IMR-90 (cell line): ENCODE results near the gene PGPEP1. TPM values are rescaled to one million over a fixed set of nuclear protein-coding genes. Genes with fewer than 3 reads are reported as not detected.

ENCODE experiments used
- ATAC-seq: fragments of 200-7000 bp; cut with Tn5 transposase; 2 replicates; pipeline ENCODE4 v1.9.1; 2020; ENCODE audit warnings: low read depth, mild to moderate bottlenecking, moderate library complexity
- BruUV-seq: library from RNA; stranded (reverse); fragments of 400-500 nt; replicated peaks from 2 replicates; lab custom pipeline; 2021; lab: Mats Ljungman, UMichigan
- CTCF ChIA-PET: fragments of 300-600 bp; formaldehyde crosslinking; extraction: SDS; loops from one replicate; lab custom pipeline; 2021; ENCODE audit warnings: antibody characterized with exemption; lab: Yijun Ruan, JAX
- POLR2A ChIA-PET: fragments of 300-600 bp; sonication (Branson Sonifier 250); formaldehyde crosslinking; loops from one replicate; lab custom pipeline; 2022; ENCODE audit warnings: antibody characterized with exemption; ENCODE audit not compliant: unreplicated experiment; lab: Charles Lee
- DNase-seq: peaks from one replicate; pipeline ENCODE4 v3.0.0; 2013
- H2AFZ ChIP-seq: replicated peaks from 2 replicates; pipeline ENCODE3; 2013; ENCODE audit warnings: low read length, mild to moderate bottlenecking; ENCODE audit not compliant: poor library complexity
- H2AK5ac ChIP-seq: 2 replicates; pipeline ENCODE4 v1.6.1; 2013; ENCODE audit warnings: low read depth, low read length, inconsistent platforms
- H2AK9ac ChIP-seq: replicated peaks from 2 replicates; pipeline ENCODE3; 2013; ENCODE audit warnings: mild to moderate bottlenecking, low read depth, low read length, moderate library complexity; ENCODE audit not compliant: poor library complexity
- H2BK120ac ChIP-seq: 2 replicates; pipeline ENCODE4 v1.6.1; 2013; ENCODE audit warnings: low read depth, low read length, inconsistent platforms
- H2BK15ac ChIP-seq: 3 replicates; pipeline ENCODE4 v1.6.1; 2013; ENCODE audit warnings: low read depth, low read length, inconsistent platforms
- H2BK20ac ChIP-seq: 2 replicates; pipeline ENCODE4 v1.6.1; 2013; ENCODE audit warnings: low read depth, mild to moderate bottlenecking, inconsistent platforms, low read length, moderate library complexity
- H2BK5ac ChIP-seq: 2 replicates; pipeline ENCODE4 v1.6.1; 2013; ENCODE audit warnings: mild to moderate bottlenecking, low read depth, low read length, inconsistent platforms; ENCODE audit not compliant: poor library complexity, severe bottlenecking
- H3K14ac ChIP-seq: replicated peaks from 2 replicates; pipeline ENCODE4 v1.6.1; 2013; ENCODE audit warnings: low read depth, low read length, inconsistent platforms
- H3K18ac ChIP-seq: 2 replicates; pipeline ENCODE4 v1.6.1; 2013; ENCODE audit warnings: low read depth, low read length, control low read depth
- H3K23ac ChIP-seq: 2 replicates; pipeline ENCODE4 v1.6.1; 2013; ENCODE audit warnings: low read depth, low read length, inconsistent platforms
- H3K27ac ChIP-seq: 2 replicates; pipeline ENCODE4 v1.5.1; 2013; ENCODE audit warnings: mild to moderate bottlenecking, control low read depth, low read length; ENCODE audit not compliant: insufficient read depth
- H3K27me3 ChIP-seq: 2 replicates; pipeline ENCODE4 v1.6.1; 2013; ENCODE audit warnings: low read length; ENCODE audit not compliant: control insufficient read depth, insufficient read depth
- H3K36me3 ChIP-seq: 2 replicates; pipeline ENCODE4 v1.6.1; 2013; ENCODE audit warnings: low read length, mixed read lengths; ENCODE audit not compliant: control insufficient read depth, insufficient read depth
- H3K4ac ChIP-seq: 2 replicates; pipeline ENCODE4 v1.6.1; 2013; ENCODE audit warnings: low read depth, low read length, inconsistent platforms
- H3K4me1 ChIP-seq: 2 replicates; pipeline ENCODE4 v1.6.1; 2013; ENCODE audit warnings: low read length, mixed read lengths; ENCODE audit not compliant: control insufficient read depth, insufficient read depth
- H3K4me2 ChIP-seq: 2 replicates; pipeline ENCODE4 v1.6.1; 2013; ENCODE audit warnings: low read depth, mild to moderate bottlenecking, control low read depth, low read length, moderate library complexity
- H3K4me3 ChIP-seq: 2 replicates; pipeline ENCODE4 v1.5.1; 2013; ENCODE audit warnings: low read depth, mild to moderate bottlenecking, control low read depth, low read length, moderate library complexity; ENCODE audit not compliant: insufficient read depth
- H3K56ac ChIP-seq: 2 replicates; pipeline ENCODE4 v1.6.1; 2013; ENCODE audit warnings: low read length, inconsistent platforms; ENCODE audit not compliant: insufficient read depth; ENCODE audit errors: extremely low read depth
- H3K79me1 ChIP-seq, 2 experiments: 2 replicates each; pipeline ENCODE4 v1.6.1; 2013; ENCODE audit warnings: low read length in 2 of 2, inconsistent platforms in 1 of 2, low read depth in 1 of 2
- H3K9ac ChIP-seq: 2 replicates; pipeline ENCODE4 v1.6.1; 2013; ENCODE audit warnings: low read depth, low read length, control low read depth
- H3K9me1 ChIP-seq: 2 replicates; pipeline ENCODE4 v1.6.1; 2013; ENCODE audit warnings: low read length, inconsistent platforms; ENCODE audit not compliant: insufficient read depth
- H3K9me3 ChIP-seq: 2 replicates; pipeline ENCODE4 v1.6.1; 2013; ENCODE audit warnings: low read length; ENCODE audit not compliant: control insufficient read depth, insufficient read depth
- H4K20me1 ChIP-seq: 2 replicates; pipeline ENCODE4 v1.6.1; 2013; ENCODE audit warnings: low read length, inconsistent platforms; ENCODE audit not compliant: insufficient read depth
- H4K5ac ChIP-seq: 2 replicates; pipeline ENCODE4 v1.6.1; 2013; ENCODE audit warnings: mild to moderate bottlenecking, low read depth, low read length, control low read depth
- H4K8ac ChIP-seq, 2 experiments: 2 replicates each; pipeline ENCODE4 v1.6.1; 2013; ENCODE audit warnings: low read depth in 2 of 2, low read length in 2 of 2, control low read depth in 1 of 2, inconsistent platforms in 1 of 2
- H4K91ac ChIP-seq: 2 replicates; pipeline ENCODE4 v1.6.1; 2013; ENCODE audit warnings: low read depth, low read length, inconsistent platforms; ENCODE audit not compliant: insufficient read depth
- BHLHE40 ChIP-seq: fragments of 150-350 bp; IDR thresholded peaks from 2 replicates; pipeline ENCODE4 v1.6.1; 2016; ENCODE audit warnings: mild to moderate bottlenecking, low read depth, low read length
- CEBPB ChIP-seq: IDR thresholded peaks from 2 replicates; pipeline ENCODE4 v1.6.1; 2012; ENCODE audit warnings: low read depth, low read length, improper control_type of control experiment
- CHD1 ChIP-seq: IDR thresholded peaks from 2 replicates; pipeline ENCODE4 v1.6.1; 2012; ENCODE audit warnings: low read depth, low read length, improper control_type of control experiment
- FOS ChIP-seq: fragments of 150-350 bp; IDR thresholded peaks from 2 replicates; pipeline ENCODE4 v1.6.1; 2016; ENCODE audit warnings: low read depth, low read length
- MAFK ChIP-seq: IDR thresholded peaks from 2 replicates; pipeline ENCODE4 v1.6.1; 2012; ENCODE audit warnings: low read depth, low read length, improper control_type of control experiment
- MAZ ChIP-seq: IDR thresholded peaks from 2 replicates; pipeline ENCODE4 v1.6.1; 2012; ENCODE audit warnings: low read depth, mild to moderate bottlenecking, low read length, improper control_type of control experiment, moderate library complexity, borderline replicate concordance
- MXI1 ChIP-seq: IDR thresholded peaks from 2 replicates; pipeline ENCODE4 v1.6.1; 2012; ENCODE audit warnings: low read depth, mild to moderate bottlenecking, low read length, moderate library complexity, borderline replicate concordance
- NFE2L2 ChIP-seq: fragments of 150-350 bp; IDR thresholded peaks from 2 replicates; pipeline ENCODE4 v1.6.1; 2016; ENCODE audit warnings: low read depth, mild to moderate bottlenecking, low read length
- POLR2A ChIP-seq: IDR thresholded peaks from 2 replicates; pipeline ENCODE4 v1.6.1; 2012; ENCODE audit warnings: mild to moderate bottlenecking, low read depth, low read length
- RAD21 ChIP-seq: IDR thresholded peaks from 2 replicates; pipeline ENCODE4 v1.6.1; 2012; ENCODE audit warnings: low read length, improper control_type of control experiment
- RCOR1 ChIP-seq: IDR thresholded peaks from 2 replicates; pipeline ENCODE4 v1.6.1; 2012; ENCODE audit warnings: mild to moderate bottlenecking, low read length, improper control_type of control experiment; ENCODE audit not compliant: insufficient replicate concordance
- RFX5 ChIP-seq: IDR thresholded peaks from 2 replicates; pipeline ENCODE4 v1.8.0; 2012; ENCODE audit warnings: low read depth, mild to moderate bottlenecking, low read length, moderate library complexity
- SMC3 ChIP-seq: fragments of 150-350 bp; IDR thresholded peaks from 2 replicates; pipeline ENCODE4 v1.6.1; 2016; ENCODE audit warnings: low read depth, mild to moderate bottlenecking, antibody characterized with exemption, low read length, moderate library complexity
- USF2 ChIP-seq: fragments of 150-350 bp; IDR thresholded peaks from 2 replicates; pipeline ENCODE4 v1.6.1; 2017; ENCODE audit warnings: mild to moderate bottlenecking, antibody characterized with exemption, low read length, low read depth
- WGBS, 2 experiments: methylation state at CpG; one replicate each; pipeline versions ENCODE4 v1.1.5 to v1.1.7; 2013; ENCODE audit warnings: missing lambda C conversion rate in 2 of 2; ENCODE audit not compliant: insufficient read length in 1 of 2; ENCODE audit errors: extremely low coverage in 2 of 2; 5-methylcytosine and 5-hydroxymethylcytosine counted together
- dilution Hi-C: fragments of 300-500 bp; cut with HindIII; formaldehyde crosslinking; loops from one replicate; pipeline ENCODE4 v1.14.3; 2018; ENCODE audit warnings: low sequenced_read_pairs; ENCODE audit not compliant: unreplicated experiment
- in situ Hi-C: fragments of 300-500 bp; cut with MboI; formaldehyde crosslinking; loops from 3 replicates; pipeline ENCODE4 v1.14.3; 2019; ENCODE audit warnings: low sequenced_read_pairs, inconsistent platforms, mixed read lengths
- intact Hi-C: fragments of 100-400 bp; cut with micrococcal nuclease; formaldehyde crosslinking; loops from 2 replicates; pipeline ENCODE4 v1.10.0; 2022
- polyA plus RNA-seq, 3 experiments: library from polyadenylated mRNA; depleted of rRNA; stranded (reverse); fragments of >200 nt; gene quantifications; 2 replicates each; pipeline ENCODE4 v1.2.3, GENCODE V29; 2012; ENCODE audit warnings: low replicate concordance in 1 of 3
- total RNA-seq: library from RNA; depleted of rRNA; stranded (reverse); fragments of >200 nt; gene quantifications from 2 replicates; pipeline ENCODE4 v1.2.3, GENCODE V29; 2012
- TF ChIP-seq, protein P1 (sequence below): conservative IDR thresholded peaks from 2 replicates; pipeline ENCODE4 v1.5.1; 2012; ENCODE audit warnings: mild to moderate bottlenecking, low read depth, low read length, improper control_type of control experiment
- TF ChIP-seq, protein P2 (sequence below): fragments of 150-350 bp; IDR thresholded peaks from 2 replicates; pipeline ENCODE4 v1.6.1; 2016; ENCODE audit warnings: low read depth, mild to moderate bottlenecking, low read length, moderate library complexity, borderline replicate concordance

PGPEP1 gene
- total and polyA plus RNA-seq, 2 of the 4 experiments (the other 2 are of a cell fraction) = 11.8 to 14.3 TPM

- Histone ChIP-seq H3K79me1 (peaks cover 8 to 40% of the 10 kb centered on the region in 2 experiments), H2AFZ (no peak overlapping the region), H3K4ac (no peak overlapping the region), H3K18ac (no peak overlapping the region), H2BK120ac (no peak overlapping the region), H2BK5ac (no peak overlapping the region), H4K5ac (no peak overlapping the region), H2AK5ac (no peak overlapping the region), H3K4me1 (peaks cover 2% of the 10 kb centered on the region; the same call in 1 of the 2 replicates), H3K36me3 (peaks cover 40% of the 10 kb centered on the region), H3K23ac (no peak overlapping the region), H3K4me3 (no peak overlapping the region), H3K9ac (no peak overlapping the region), H3K27me3 (no peaks in the 10 kb centered on the region), H3K4me2 (no peak overlapping the region), H4K8ac (no peak overlapping the region), H3K14ac (no peak overlapping the region), H3K27ac (no peak overlapping the region), H4K91ac (no peak overlapping the region), H2BK15ac (no peak overlapping the region), H2BK20ac (no peak overlapping the region), H3K56ac (no peak overlapping the region), H3K9me3 (no peaks in the 10 kb centered on the region), H3K9me1 (0 out of 2 replicates have a peak, but pooled peaks cover 3% of the 10 kb centered on the region), H4K20me1 (no peaks in the 10 kb centered on the region), H2AK9ac (no peak overlapping the region)
- in situ Hi-C loops = no loop called here
- CTCF ChIA-PET = no interaction called here
- DNase-seq (no peak), ATAC-seq (no peak)
- TF ChIP-seq RFX5 (no peak), CEBPB (no peak), RCOR1 (no peak), RAD21 (no peak), BHLHE40 (no peak), NFE2L2 (no peak), MAFK (no peak), SMC3 (no peak), USF2 (no peak), FOS (no peak), MAZ (no peak), CHD1 (no peak), POLR2A (no peak), MXI1 (no peak)
- TF ChIP-seq, protein P1, sequence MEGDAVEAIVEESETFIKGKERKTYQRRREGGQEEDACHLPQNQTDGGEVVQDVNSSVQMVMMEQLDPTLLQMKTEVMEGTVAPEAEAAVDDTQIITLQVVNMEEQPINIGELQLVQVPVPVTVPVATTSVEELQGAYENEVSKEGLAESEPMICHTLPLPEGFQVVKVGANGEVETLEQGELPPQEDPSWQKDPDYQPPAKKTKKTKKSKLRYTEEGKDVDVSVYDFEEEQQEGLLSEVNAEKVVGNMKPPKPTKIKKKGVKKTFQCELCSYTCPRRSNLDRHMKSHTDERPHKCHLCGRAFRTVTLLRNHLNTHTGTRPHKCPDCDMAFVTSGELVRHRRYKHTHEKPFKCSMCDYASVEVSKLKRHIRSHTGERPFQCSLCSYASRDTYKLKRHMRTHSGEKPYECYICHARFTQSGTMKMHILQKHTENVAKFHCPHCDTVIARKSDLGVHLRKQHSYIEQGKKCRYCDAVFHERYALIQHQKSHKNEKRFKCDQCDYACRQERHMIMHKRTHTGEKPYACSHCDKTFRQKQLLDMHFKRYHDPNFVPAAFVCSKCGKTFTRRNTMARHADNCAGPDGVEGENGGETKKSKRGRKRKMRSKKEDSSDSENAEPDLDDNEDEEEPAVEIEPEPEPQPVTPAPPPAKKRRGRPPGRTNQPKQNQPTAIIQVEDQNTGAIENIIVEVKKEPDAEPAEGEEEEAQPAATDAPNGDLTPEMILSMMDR = no peak
- TF ChIP-seq, protein P2, sequence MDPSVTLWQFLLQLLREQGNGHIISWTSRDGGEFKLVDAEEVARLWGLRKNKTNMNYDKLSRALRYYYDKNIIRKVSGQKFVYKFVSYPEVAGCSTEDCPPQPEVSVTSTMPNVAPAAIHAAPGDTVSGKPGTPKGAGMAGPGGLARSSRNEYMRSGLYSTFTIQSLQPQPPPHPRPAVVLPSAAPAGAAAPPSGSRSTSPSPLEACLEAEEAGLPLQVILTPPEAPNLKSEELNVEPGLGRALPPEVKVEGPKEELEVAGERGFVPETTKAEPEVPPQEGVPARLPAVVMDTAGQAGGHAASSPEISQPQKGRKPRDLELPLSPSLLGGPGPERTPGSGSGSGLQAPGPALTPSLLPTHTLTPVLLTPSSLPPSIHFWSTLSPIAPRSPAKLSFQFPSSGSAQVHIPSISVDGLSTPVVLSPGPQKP = no peak
- POLR2A ChIA-PET = no interaction called here
- intact Hi-C loops = no loop called here
- BruUV-seq = no TSS peak
- dilution Hi-C loops = no loop called here
- 98% methylated on average over 5 of the region's 13 CpGs; no CpG with 5 or more reads in 1 of the 2 experiments for WGBS, 2 experiments
These were observed 29.4 kb upstream of the PGPEP1 start for GRCh38 chr19:18310966-18311365.
